H9 (cell line): ENCODE data around the gene SCYGR8. TPM values are rescaled to one million over a fixed set of nuclear protein-coding genes. Genes with fewer than 3 reads are reported as not detected.

Experiments
- DNase-seq: peaks from one replicate; pipeline ENCODE4 v3.0.0-alpha.2; 2017
- H2AFZ ChIP-seq: one replicate; pipeline ENCODE4 v1.6.1; 2013; ENCODE audit warnings: mild to moderate bottlenecking, low read length, control low read depth, moderate library complexity
- H2AK5ac ChIP-seq: 2 replicates; pipeline ENCODE4 v1.6.1; 2013; ENCODE audit warnings: low read length, control low read depth, mixed read lengths; ENCODE audit not compliant: insufficient read length
- H2BK120ac ChIP-seq: one replicate; pipeline ENCODE4 v1.6.1; 2013; ENCODE audit warnings: low read depth, mild to moderate bottlenecking, low read length, control low read depth, inconsistent platforms; ENCODE audit not compliant: poor library complexity, severe bottlenecking
- H2BK12ac ChIP-seq: 2 replicates; pipeline ENCODE4 v1.6.1; 2013; ENCODE audit warnings: low read length, control low read depth, mixed read lengths, low read depth; ENCODE audit not compliant: insufficient read length
- H2BK15ac ChIP-seq: 2 replicates; pipeline ENCODE4 v1.6.1; 2013; ENCODE audit warnings: low read depth, low read length, control low read depth
- H2BK20ac ChIP-seq: one replicate; pipeline ENCODE4 v1.6.1; 2013; ENCODE audit warnings: low read depth, mild to moderate bottlenecking, low read length, control low read depth, inconsistent platforms; ENCODE audit not compliant: poor library complexity, severe bottlenecking
- H2BK5ac ChIP-seq: 2 replicates; pipeline ENCODE4 v1.6.1; 2013; ENCODE audit warnings: low read length, control low read depth, mixed read lengths; ENCODE audit not compliant: insufficient read length
- H3K14ac ChIP-seq: 2 replicates; pipeline ENCODE4 v1.6.1; 2013; ENCODE audit warnings: low read length, control low read depth; ENCODE audit not compliant: insufficient read depth
- H3K18ac ChIP-seq: 2 replicates; pipeline ENCODE4 v1.6.1; 2013; ENCODE audit warnings: low read depth, mild to moderate bottlenecking, mixed read lengths, low read length, control low read depth; ENCODE audit not compliant: insufficient read length
- H3K23ac ChIP-seq: 2 replicates; pipeline ENCODE4 v1.6.1; 2013; ENCODE audit warnings: low read length, control low read depth, mixed read lengths, low read depth; ENCODE audit not compliant: insufficient read length
- H3K23me2 ChIP-seq: 2 replicates; pipeline ENCODE4 v1.6.1; 2013; ENCODE audit warnings: low read depth, mild to moderate bottlenecking, mixed read lengths, low read length, control low read depth; ENCODE audit not compliant: insufficient read length, poor library complexity, severe bottlenecking
- H3K27ac ChIP-seq: 2 replicates; pipeline ENCODE4 v1.5.1; 2013; ENCODE audit warnings: low read length, control low read depth, mixed read lengths, low read depth; ENCODE audit not compliant: insufficient read length
- H3K27me3 ChIP-seq: 2 replicates; pipeline ENCODE4 v1.6.1; 2013; ENCODE audit warnings: low read length, control low read depth, inconsistent platforms; ENCODE audit not compliant: insufficient read depth
- H3K4ac ChIP-seq: 2 replicates; pipeline ENCODE4 v1.6.1; 2013; ENCODE audit warnings: low read depth, mild to moderate bottlenecking, control low read depth, inconsistent platforms, low read length, moderate library complexity
- H3K4me1 ChIP-seq: 2 replicates; pipeline ENCODE4 v1.6.1; 2013; ENCODE audit warnings: low read length, control low read depth, inconsistent platforms; ENCODE audit not compliant: insufficient read depth
- H3K4me2 ChIP-seq: 2 replicates; pipeline ENCODE4 v1.6.1; 2013; ENCODE audit warnings: low read length, control low read depth, mixed read lengths; ENCODE audit not compliant: insufficient read length, insufficient read depth
- H3K56ac ChIP-seq: 2 replicates; pipeline ENCODE4 v1.6.1; 2013; ENCODE audit warnings: low read depth, mild to moderate bottlenecking, mixed read lengths, low read length, control low read depth; ENCODE audit not compliant: insufficient read length
- H3K79me1 ChIP-seq: 2 replicates; pipeline ENCODE4 v1.6.1; 2013; ENCODE audit warnings: low read depth, mild to moderate bottlenecking, moderate library complexity, low read length, control low read depth, inconsistent platforms; ENCODE audit not compliant: insufficient read depth, poor library complexity, severe bottlenecking
- H3K79me2 ChIP-seq: 2 replicates; pipeline ENCODE4 v1.6.1; 2013; ENCODE audit warnings: low read length, control low read depth, inconsistent platforms; ENCODE audit not compliant: insufficient read depth
- H3K9ac ChIP-seq: 2 replicates; pipeline ENCODE4 v1.6.1; 2013; ENCODE audit warnings: low read length, control low read depth, mixed read lengths; ENCODE audit not compliant: insufficient read length; ENCODE audit errors: extremely low read depth
- H3K9me3 ChIP-seq: one replicate; pipeline ENCODE4 v1.6.1; 2013; ENCODE audit warnings: low read depth, low read length, inconsistent platforms; ENCODE audit not compliant: control insufficient read depth
- H3T11ph ChIP-seq: one replicate; pipeline ENCODE4 v1.6.1; 2013; ENCODE audit warnings: mild to moderate bottlenecking, low read length, control low read depth, inconsistent platforms
- H4K20me1 ChIP-seq: one replicate; pipeline ENCODE4 v1.6.1; 2013; ENCODE audit not compliant: control insufficient read depth, insufficient read length, insufficient read depth
- H4K5ac ChIP-seq: 2 replicates; pipeline ENCODE4 v1.6.1; 2013; ENCODE audit warnings: low read depth, mild to moderate bottlenecking, mixed read lengths, low read length, control low read depth; ENCODE audit not compliant: insufficient read length
- H4K8ac ChIP-seq: replicated peaks from 2 replicates; pipeline ENCODE4 v1.6.1; 2013; ENCODE audit warnings: low read length, control low read depth, mixed read lengths, low read depth; ENCODE audit not compliant: insufficient read length
- H4K91ac ChIP-seq: 2 replicates; pipeline ENCODE4 v1.6.1; 2013; ENCODE audit warnings: low read depth, mild to moderate bottlenecking, moderate library complexity, mixed read lengths, low read length, control low read depth; ENCODE audit not compliant: insufficient read length
- H3K27ac Mint-ChIP-seq, 3 experiments: 2 replicates in 2 of 3; 3 replicates in 1 of 3; pipeline ENCODE4 v1.8.0; 2020 to 2021; ENCODE audit warnings: mixed read lengths in 3 of 3, mild to moderate bottlenecking in 1 of 3, moderate library complexity in 1 of 3
- H3K27me3 Mint-ChIP-seq: 2 replicates; pipeline ENCODE4 v1.8.0; 2021; ENCODE audit warnings: low read depth, mild to moderate bottlenecking, moderate library complexity, mixed read lengths
- H3K36me3 Mint-ChIP-seq, 3 experiments: 2 replicates in 2 of 3; 3 replicates in 1 of 3; pipeline ENCODE4 v1.8.0; 2020 to 2021; ENCODE audit warnings: low read depth in 3 of 3, mixed read lengths in 3 of 3; ENCODE audit not compliant: insufficient read depth in 1 of 3
- H3K4me1 Mint-ChIP-seq, 2 experiments: 2 replicates each; pipeline ENCODE4 v1.8.0; 2020; ENCODE audit warnings: mixed read lengths in 2 of 2
- H3K4me3 Mint-ChIP-seq, 2 experiments: 2 replicates in 1 of 2; 3 replicates in 1 of 2; pipeline ENCODE4 v1.8.0; 2020 to 2021; ENCODE audit warnings: mild to moderate bottlenecking in 2 of 2, mixed read lengths in 2 of 2, moderate library complexity in 1 of 2
- H3K9me3 Mint-ChIP-seq, 2 experiments: 2 replicates in 1 of 2; 3 replicates in 1 of 2; pipeline ENCODE4 v1.8.0; 2020; ENCODE audit warnings: mild to moderate bottlenecking in 2 of 2, mixed read lengths in 2 of 2, moderate library complexity in 1 of 2
- CTCF ChIP-seq: fragments of 200-600 bp; sonication (generic); conservative IDR thresholded peaks from 3 replicates; pipeline ENCODE4 v1.8.0; 2021; ENCODE audit warnings: antibody characterized with exemption, mild to moderate bottlenecking
- WGBS: extraction: QIAGEN DNeasy Blood & Tissue Kit; methylation state at CpG from one replicate; pipeline ENCODE4 v1.1.7; 2013; ENCODE audit warnings: missing lambda C conversion rate, low lambda C conversion rate, mixed read lengths; ENCODE audit not compliant: insufficient read length; ENCODE audit errors: extremely low coverage; 5-methylcytosine and 5-hydroxymethylcytosine counted together
- total RNA-seq: library from RNA; stranded (reverse); gene quantifications from 2 replicates; pipeline ENCODE4 v1.2.1, GENCODE V29; 2021

SCYGR8 gene
- total RNA-seq, 1 experiment from 2014 or later = not detected

- Histone ChIP-seq H2BK20ac (no peak overlapping the region), H3K9me3 (no peaks in the 10 kb centered on the region), H2BK15ac (no peak overlapping the region)
These were observed 34.7 kb upstream of the SCYGR8 start for GRCh38 chr2:227710986-227711385.

More at GRCh38 chr2:227710986-227711385, 34.7 kb upstream of the SCYGR8 start:
- Histone ChIP-seq H3K18ac (no peak overlapping the region), H4K91ac (no peak overlapping the region), H3K14ac (no peak overlapping the region), H2AFZ (no peak overlapping the region), H3K79me1 (no peaks in the 10 kb centered on the region), H2BK12ac (no peak overlapping the region), H3K9ac (no peak overlapping the region), H3K27ac (no peak overlapping the region), H2AK5ac (no peak overlapping the region), H3K79me2 (no peaks in the 10 kb centered on the region), H3K27me3 (no peaks in the 10 kb centered on the region), H3K4ac (no peak overlapping the region), H3K4me2 (no peak overlapping the region), H3T11ph (no peak overlapping the region), H4K5ac (no peak overlapping the region), H2BK5ac (no peak overlapping the region), H3K56ac (no peak overlapping the region), H3K23ac (no peak overlapping the region), H3K4me1 (no peaks in the 10 kb centered on the region), H2BK120ac (no peak overlapping the region), H4K20me1 (no peaks in the 10 kb centered on the region), H3K23me2 (no peaks in the 10 kb centered on the region), H4K8ac (no peak overlapping the region)
- Mint-ChIP-seq H3K4me3 (no peak overlapping the region), H3K36me3 (peaks cover 0 to 4% (median 0%) of the 10 kb centered on the region in 3 experiments; a peak in 2 of 7 replicates), H3K9me3 (peaks cover 0 to 3% of the 10 kb centered on the region in 2 experiments; a peak in 4 of 5 replicates), H3K27ac (no peak overlapping the region), H3K27me3 (no peaks in the 10 kb centered on the region), H3K4me1 (peaks cover 5 to 6% of the 10 kb centered on the region in 2 experiments)
- whole genome bisulfite sequencing = no CpG with 5 or more reads among the region's 7 CpGs
- TF ChIP-seq CTCF = no peak
- no peak for DNase-seq
